A549 treated with ZK216348 at 1 μM for 4 hours (cell line): ENCODE results near the gene TUNAR. TPM values are rescaled to one million over a fixed set of nuclear protein-coding genes. Genes with fewer than 3 reads are reported as not detected.

Source experiments
- total RNA-seq: library from RNA; stranded (reverse); fragments of 200-300 nt; extraction: Qiagen RNA extraction; gene quantifications from 5 replicates; pipeline ENCODE4 v1.2.3, GENCODE V29; 2022; ENCODE audit warnings: low read depth

TUNAR gene
- not detected in 5 replicates for total RNA-seq

GRCh38 chr14:95876761-95877538 lies at the start of gene TUNAR:
TUNAR (plus strand) TSS chr14:95876832.

Other genes starting within 250 kb of the TUNAR start
- gene TCL1B, start 190.4 kb upstream of the TUNAR start, total RNA-seq: not detected in 5 replicates
- not detected in 5 replicates for gene TCL1A, start 162.7 kb upstream of the TUNAR start, total RNA-seq
- 2.9 to 6.1 TPM (median 5.3 TPM) in 5 replicates for gene C14orf132, start 162.5 kb downstream of the TUNAR start, total RNA-seq